Measurements from ENCODE around the gene MRPL58. TPM values are rescaled to one million over a fixed set of nuclear protein-coding genes. Genes with fewer than 3 reads are reported as not detected.
"Not testable (repeated sequence)": the region's sequence is repeated elsewhere in the genome, so short reads cannot be mapped to it uniquely, and the experiment has no call there.

Gene MRPL58
- total RNA-seq, 1 experiment from 2014 or later: 41.9 TPM

- Mint-ChIP-seq H3K4me3 (no peak overlapping the region), H3K9me3 (no peaks in the 10 kb centered on the region), H3K4me1 (no peaks in the 10 kb centered on the region), H3K27me3 (ENCODE audit: low read depth) (no peaks in the 10 kb centered on the region), H3K27ac (no peak overlapping the region), H3K36me3 (peaks cover 12% of the 10 kb centered on the region)
- CTCF ChIA-PET: interaction anchor here (1.2 to 2.1 kb wide), 7 partner anchors 8 to 198 kb away, joined by 3 to 21 read pairs (median 4); partner anchors contain the start of genes CDR2L and MRPL58
- ATAC-seq: no peak
- TF ChIP-seq, protein P1, sequence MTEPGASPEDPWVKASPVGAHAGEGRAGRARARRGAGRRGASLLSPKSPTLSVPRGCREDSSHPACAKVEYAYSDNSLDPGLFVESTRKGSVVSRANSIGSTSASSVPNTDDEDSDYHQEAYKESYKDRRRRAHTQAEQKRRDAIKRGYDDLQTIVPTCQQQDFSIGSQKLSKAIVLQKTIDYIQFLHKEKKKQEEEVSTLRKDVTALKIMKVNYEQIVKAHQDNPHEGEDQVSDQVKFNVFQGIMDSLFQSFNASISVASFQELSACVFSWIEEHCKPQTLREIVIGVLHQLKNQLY (CRISPR knock-in tag; IDR thresholded peaks at IDR 0.05): no peak
- POLR2A ChIA-PET: interaction anchor here (0.7 to 0.9 kb wide), 2 partner anchors 12 to 59 kb away, joined by 3 to 4 read pairs; no protein-coding TSS in a partner anchor
- DNase-seq (ENCODE audit: low spot score): no peak
Measured at GRCh38 chr17:75003957-75004355, 8.5 kb upstream of the MRPL58 start.

- H3K4me3 Mint-ChIP-seq: no peak overlapping the region
- no peaks in the 10 kb centered on the region for H3K27me3 Mint-ChIP-seq (ENCODE audit: low read depth)
- TF ChIP-seq NFATC4 (CRISPR knock-in tag; IDR thresholded peaks at IDR 0.05): no peak
- no peak for TF ChIP-seq CREB1 (CRISPR knock-in tag; IDR thresholded peaks at IDR 0.05)
- TF ChIP-seq RORB (CRISPR knock-in tag; IDR thresholded peaks at IDR 0.05): no peak
- no peak for TF ChIP-seq TEAD4 (CRISPR knock-in tag; IDR thresholded peaks at IDR 0.05)
- DNase-seq (ENCODE audit: low spot score) (no peak), ATAC-seq (no peak)
- no peaks in the 10 kb centered on the region for H3K9me3 Mint-ChIP-seq
- POLR2A ChIA-PET: interaction anchor here (0.7 kb wide), 1 partner anchor 59 kb away, joined by 4 read pairs; no protein-coding TSS in a partner anchor
- H3K36me3 Mint-ChIP-seq: peaks cover 12% of the 10 kb centered on the region
- no peaks in the 10 kb centered on the region for H3K4me1 Mint-ChIP-seq
- H3K27ac Mint-ChIP-seq: no peak overlapping the region
- CTCF ChIA-PET: interaction anchor here (0.7 to 2.0 kb wide), 4 partner anchors 17 to 60 kb away, joined by 3 to 15 read pairs (median 4); partner anchors contain the start of gene CDR2L
Measured at GRCh38 chr17:75004371-75004770, 8.1 kb upstream of the MRPL58 start.

DNA sequence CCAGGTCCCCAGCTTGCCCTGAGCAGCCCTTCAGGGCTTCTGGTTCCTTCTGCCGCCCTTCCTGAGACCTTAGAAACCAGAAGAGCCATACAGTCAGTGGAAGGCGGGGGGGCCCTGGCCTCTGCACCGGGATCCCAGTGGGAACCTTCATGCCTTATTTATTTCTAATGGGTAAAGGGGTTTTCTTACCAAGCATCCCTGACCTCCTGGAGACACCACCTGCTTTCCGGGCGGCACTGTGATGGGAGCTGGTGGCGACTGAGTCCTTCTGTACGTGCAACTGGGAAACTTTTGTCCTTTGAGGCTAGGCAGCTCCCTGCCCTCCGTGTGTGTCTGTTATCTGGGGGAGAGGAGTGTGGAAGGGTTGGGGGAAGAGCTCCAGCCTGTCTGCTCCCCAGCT lies 7.2 kb upstream of the MRPL58 start:
- Mint-ChIP-seq H3K27me3 (ENCODE audit: low read depth) (no peaks in the 10 kb centered on the region), H3K36me3 (peaks cover 12% of the 10 kb centered on the region), H3K9me3 (no peaks in the 10 kb centered on the region), H3K4me1 (no peaks in the 10 kb centered on the region), H3K27ac (no peak overlapping the region), H3K4me3 (no peak overlapping the region)
- ChIA-PET CTCF (interaction anchor here (0.9 to 2.8 kb wide), 2 partner anchors 44 to 48 kb away, joined by 3 to 14 read pairs; no protein-coding TSS in a partner anchor), POLR2A (no interaction called here)
- no peak for TF ChIP-seq ZNF532 (CRISPR knock-in tag; IDR thresholded peaks at IDR 0.05; ENCODE audit: borderline replicate concordance)
- DNase-seq (ENCODE audit: low spot score): no peak
- no peak for ATAC-seq

DNA sequence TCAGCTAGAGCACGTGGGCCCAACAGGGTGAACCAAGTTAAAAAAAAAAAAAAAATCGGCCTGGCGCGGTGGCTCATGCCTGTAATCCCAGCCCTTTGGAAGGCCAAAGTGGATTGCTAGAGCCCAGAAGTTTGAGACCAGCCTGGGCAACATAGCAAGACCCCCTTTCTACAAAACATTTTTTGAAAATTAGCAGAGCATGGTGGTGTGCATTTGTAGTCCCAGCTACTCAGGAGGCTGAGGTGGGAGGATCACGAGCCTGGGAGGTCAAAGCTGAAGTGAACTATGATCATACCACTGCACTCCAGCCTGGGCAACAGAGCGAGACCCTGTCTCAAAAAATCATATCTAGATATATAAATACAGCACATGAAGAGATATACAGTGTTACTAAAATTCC lies 6.4 kb upstream of the MRPL58 start:
- CTCF ChIA-PET: interaction anchor here (1.0 to 2.8 kb wide), 2 partner anchors 45 to 133 kb away, joined by 3 to 14 read pairs; partner anchors contain the start of gene FDXR
- DNase-seq (ENCODE audit: low spot score); H3K4me3 Mint-ChIP-seq; H3K4me1 Mint-ChIP-seq; H3K9me3 Mint-ChIP-seq; H3K27ac Mint-ChIP-seq; POLR2A ChIA-PET; ATAC-seq; H3K27me3 Mint-ChIP-seq (ENCODE audit: low read depth): not testable (repeated sequence)
- peak; percentile 34; the same call in 1 of the 2 replicates for TF ChIP-seq ZNF121 (CRISPR knock-in tag; IDR thresholded peaks at IDR 0.05)
- peaks cover 12% of the 10 kb centered on the region for H3K36me3 Mint-ChIP-seq

GRCh38 chr17:75006653-75007052 lies 5.8 kb upstream of the MRPL58 start:
- ChIA-PET POLR2A (no interaction called here), CTCF (interaction anchor here (1.0 to 2.8 kb wide), 2 partner anchors 45 to 134 kb away, joined by 3 to 14 read pairs; partner anchors contain the start of gene FDXR)
- peaks cover 10% of the 10 kb centered on the region for H3K4me1 Mint-ChIP-seq

More at GRCh38 chr17:75006653-75007052, 5.8 kb upstream of the MRPL58 start:
- TF ChIP-seq GABPB1 (CRISPR knock-in tag; IDR thresholded peaks at IDR 0.05): 0 out of 2 replicates have a peak, but pooled peaks have one; percentile 12
- TF ChIP-seq, protein P2, sequence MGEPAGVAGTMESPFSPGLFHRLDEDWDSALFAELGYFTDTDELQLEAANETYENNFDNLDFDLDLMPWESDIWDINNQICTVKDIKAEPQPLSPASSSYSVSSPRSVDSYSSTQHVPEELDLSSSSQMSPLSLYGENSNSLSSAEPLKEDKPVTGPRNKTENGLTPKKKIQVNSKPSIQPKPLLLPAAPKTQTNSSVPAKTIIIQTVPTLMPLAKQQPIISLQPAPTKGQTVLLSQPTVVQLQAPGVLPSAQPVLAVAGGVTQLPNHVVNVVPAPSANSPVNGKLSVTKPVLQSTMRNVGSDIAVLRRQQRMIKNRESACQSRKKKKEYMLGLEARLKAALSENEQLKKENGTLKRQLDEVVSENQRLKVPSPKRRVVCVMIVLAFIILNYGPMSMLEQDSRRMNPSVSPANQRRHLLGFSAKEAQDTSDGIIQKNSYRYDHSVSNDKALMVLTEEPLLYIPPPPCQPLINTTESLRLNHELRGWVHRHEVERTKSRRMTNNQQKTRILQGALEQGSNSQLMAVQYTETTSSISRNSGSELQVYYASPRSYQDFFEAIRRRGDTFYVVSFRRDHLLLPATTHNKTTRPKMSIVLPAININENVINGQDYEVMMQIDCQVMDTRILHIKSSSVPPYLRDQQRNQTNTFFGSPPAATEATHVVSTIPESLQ (CRISPR knock-in tag; IDR thresholded peaks at IDR 0.05): no peak
- DNase-seq (ENCODE audit: low spot score) (no peak), ATAC-seq (no peak)
- Mint-ChIP-seq H3K27ac (no peak overlapping the region; the same call in 1 of the 2 replicates), H3K4me3 (no peak overlapping the region), H3K9me3 (no peaks in the 10 kb centered on the region), H3K36me3 (peaks cover 10% of the 10 kb centered on the region), H3K27me3 (ENCODE audit: low read depth) (no peaks in the 10 kb centered on the region)

Measured in WTC11 (cell line).